OCI-LY7 (cell line): ENCODE results near the gene CSTPP1. TPM values are rescaled to one million over a fixed set of nuclear protein-coding genes. Genes with fewer than 3 reads are reported as not detected.

Source experiments
- BruUV-seq: library from RNA; stranded (reverse); fragments of 400-500 nt; replicated peaks from 2 replicates; lab custom pipeline; 2021; lab: Mats Ljungman, UMichigan
- CTCF ChIA-PET: fragments of 300-600 bp; sonication (Branson Sonifier 250); formaldehyde crosslinking; loops from one replicate; lab custom pipeline; 2022; ENCODE audit warnings: antibody characterized with exemption; ENCODE audit not compliant: unreplicated experiment; lab: Charles Lee
- POLR2A ChIA-PET: fragments of 300-600 bp; sonication (Branson Sonifier 250); formaldehyde crosslinking; loops from one replicate; lab custom pipeline; 2022; ENCODE audit warnings: antibody characterized with exemption; lab: Charles Lee
- DNase-seq: peaks from one replicate; pipeline ENCODE4 v3.0.0-alpha.2; 2015; ENCODE audit warnings: low spot score
- H2AFZ ChIP-seq: fragments of 200-600 bp; sonication (generic), shearing (Covaris generic); 2 replicates; pipeline ENCODE4 v1.6.1; 2014; ENCODE audit warnings: mild to moderate bottlenecking, antibody characterized with exemption, low read length, moderate library complexity
- H3K27ac ChIP-seq: fragments of 200-600 bp; sonication (generic); 2 replicates; pipeline ENCODE4 v1.5.1; 2014; ENCODE audit warnings: mixed run types, low read depth, mild to moderate bottlenecking, moderate library complexity, low read length, inconsistent platforms; ENCODE audit not compliant: poor library complexity, severe bottlenecking
- H3K36me3 ChIP-seq: fragments of 200-600 bp; sonication (generic); 2 replicates; pipeline ENCODE4 v1.6.1; 2014; ENCODE audit warnings: mild to moderate bottlenecking, antibody characterized with exemption, low read length, moderate library complexity, mixed read lengths; ENCODE audit not compliant: insufficient read depth
- H3K4me1 ChIP-seq: fragments of 200-600 bp; sonication (generic); 2 replicates; pipeline ENCODE4 v1.5.1; 2014; ENCODE audit warnings: mild to moderate bottlenecking, low read length; ENCODE audit not compliant: insufficient read depth, poor library complexity, severe bottlenecking
- H3K4me2 ChIP-seq: fragments of 200-600 bp; sonication (generic); 2 replicates; pipeline ENCODE4 v1.6.1; 2014; ENCODE audit warnings: mild to moderate bottlenecking, low read length
- H3K4me3 ChIP-seq: fragments of 200-600 bp; sonication (generic); 2 replicates; pipeline ENCODE4 v1.5.1; 2014; ENCODE audit warnings: mild to moderate bottlenecking, low read depth, low read length; ENCODE audit not compliant: poor library complexity, severe bottlenecking
- H3K79me2 ChIP-seq: fragments of 200-600 bp; sonication (generic); 2 replicates; pipeline ENCODE4 v1.6.1; 2016; ENCODE audit warnings: low read depth, mild to moderate bottlenecking, low read length, moderate library complexity, mixed read lengths; ENCODE audit not compliant: insufficient read depth
- H3K9me2 ChIP-seq: fragments of 200-600 bp; sonication (generic); 2 replicates; pipeline ENCODE4 v1.6.1; 2016; ENCODE audit warnings: mild to moderate bottlenecking, low read length, mixed read lengths; ENCODE audit not compliant: insufficient read depth
- H3K9me3 ChIP-seq: fragments of 200-600 bp; sonication (generic); 2 replicates; pipeline ENCODE4 v1.6.1; 2014; ENCODE audit warnings: mild to moderate bottlenecking, mixed run types, low read length, mixed read lengths
- H4K20me1 ChIP-seq: fragments of 200-600 bp; sonication (generic); 2 replicates; pipeline ENCODE4 v1.6.1; 2014; ENCODE audit warnings: mild to moderate bottlenecking, antibody characterized with exemption, low read length, moderate library complexity, mixed read lengths; ENCODE audit not compliant: insufficient read depth
- CTCF ChIP-seq: fragments of 200-600 bp; sonication (generic); conservative IDR thresholded peaks from 2 replicates; pipeline ENCODE4 v1.5.1; 2014; ENCODE audit warnings: mild to moderate bottlenecking, antibody characterized with exemption, low read length, moderate library complexity, mixed read lengths
- EZH2phosphoT487 ChIP-seq: fragments of 200-600 bp; sonication (generic); IDR thresholded peaks from 2 replicates; pipeline ENCODE4 v1.6.1; 2018; ENCODE audit warnings: low read depth, borderline replicate concordance, mild to moderate bottlenecking, mixed run types, antibody characterized with exemption, low read length, moderate library complexity, mixed read lengths
- intact Hi-C: fragments of 100-400 bp; cut with micrococcal nuclease; formaldehyde crosslinking; loops from one replicate; pipeline ENCODE4 v1.10.0; 2022; ENCODE audit not compliant: unreplicated experiment
- total RNA-seq, 2 experiments: library from RNA; depleted of rRNA in 1 of 2; stranded (reverse); fragments of >200 nt in 1 of 2; shearing (Covaris generic) in 1 of 2; gene quantifications; 2 replicates each; pipeline ENCODE4 v1.2.3, GENCODE V29; 2014 to 2022

CSTPP1 gene
- total RNA-seq, 2 experiments from 2014 or later, result 39.6 to 43.1 TPM

- Histone ChIP-seq H3K9me3 (no peaks in the 10 kb centered on the region), H4K20me1 (no peaks in the 10 kb centered on the region), H3K27ac (no peak overlapping the region), H3K4me1 (peaks cover 67% of the 10 kb centered on the region), H3K9me2 (no peaks in the 10 kb centered on the region), H3K4me3 (no peak overlapping the region), H2AFZ (no peak overlapping the region), H3K79me2 (no peaks in the 10 kb centered on the region), H3K4me2 (no peak overlapping the region), H3K36me3 (0 out of 2 replicates have a peak, but pooled peaks cover 2% of the 10 kb centered on the region)
- CTCF ChIA-PET, result no interaction called here
- POLR2A ChIA-PET, result no interaction called here
- intact Hi-C loops, result no loop called here
- BruUV-seq, result no TSS peak
- no peak for DNase-seq
- no peak for TF ChIP-seq CTCF
- no peak for TF ChIP-seq EZH2phosphoT487
Observed at GRCh38 chr11:47148270-47148669, 211.7 kb downstream of the CSTPP1 start.

- no peak overlapping the region for H3K4me3 ChIP-seq
- H3K79me2 ChIP-seq, result no peaks in the 10 kb centered on the region
- no TSS peak for BruUV-seq
- peak overlapping the region; percentile 39 for H3K27ac ChIP-seq
- no peaks in the 10 kb centered on the region for H3K9me2 ChIP-seq
- peaks cover 71% of the 10 kb centered on the region for H3K4me1 ChIP-seq
- H3K36me3 ChIP-seq, result 0 out of 2 replicates have a peak, but pooled peaks cover 2% of the 10 kb centered on the region
- intact Hi-C loops, result no loop called here
- no peak overlapping the region for H2AFZ ChIP-seq
- no peak for DNase-seq
- CTCF ChIA-PET, result no interaction called here
- no peak overlapping the region for H3K4me2 ChIP-seq
- TF ChIP-seq CTCF, result no peak
- no peak for TF ChIP-seq EZH2phosphoT487
- H3K9me3 ChIP-seq, result no peaks in the 10 kb centered on the region
- POLR2A ChIA-PET, result interaction anchor here (1.3 to 5.1 kb wide), 3 partner anchors 18 to 39 kb away, joined by 3 to 48 read pairs (median 3); no protein-coding TSS in a partner anchor
- no peaks in the 10 kb centered on the region for H4K20me1 ChIP-seq
Observed at GRCh38 chr11:47148903-47149531, 212.5 kb downstream of the CSTPP1 start.

- Histone ChIP-seq H3K4me3 (no peak overlapping the region), H2AFZ (no peak overlapping the region)
- CTCF ChIA-PET, result no interaction called here
Observed at GRCh38 chr11:47149782-47150181, 213.2 kb downstream of the CSTPP1 start.

More at GRCh38 chr11:47149782-47150181, 213.2 kb downstream of the CSTPP1 start:
- Histone ChIP-seq H3K4me1 (peaks cover 79% of the 10 kb centered on the region), H3K27ac (peak overlapping the region; percentile 39), H3K4me2 (no peak overlapping the region), H3K36me3 (0 out of 2 replicates have a peak, but pooled peaks cover 2% of the 10 kb centered on the region), H3K9me2 (no peaks in the 10 kb centered on the region), H3K79me2 (no peaks in the 10 kb centered on the region), H3K9me3 (no peaks in the 10 kb centered on the region), H4K20me1 (no peaks in the 10 kb centered on the region)
- no peak for TF ChIP-seq CTCF
- no peak for TF ChIP-seq EZH2phosphoT487
- POLR2A ChIA-PET, result interaction anchor here (1.3 to 5.1 kb wide), 3 partner anchors 19 to 40 kb away, joined by 3 to 48 read pairs (median 3); no protein-coding TSS in a partner anchor
- BruUV-seq, result no TSS peak
- intact Hi-C loops, result loop anchor here (5.0 kb wide), 1 partner anchor 102 kb away; no protein-coding TSS in a partner anchor
- no peak for DNase-seq
